Keratinocyte (primary cell): ENCODE measurements around the gene RARRES1.

Source experiments
- EZH2 ChIP-seq: IDR thresholded peaks from one replicate; pipeline ENCODE4 v1.6.1; 2012; ENCODE audit warnings: inconsistent platforms, mild to moderate bottlenecking, low read length, moderate library complexity
- TF ChIP-seq, protein P1 (sequence below), 3 experiments: IDR thresholded peaks in 1 of 3; conservative IDR thresholded peaks in 1 of 3; optimal IDR thresholded peaks in 1 of 3; 2 replicates in 2 of 3; 3 replicates in 1 of 3; pipeline versions ENCODE3 to v1.5.1; 2011; ENCODE audit warnings: low read length in 3 of 3, mild to moderate bottlenecking in 3 of 3, moderate library complexity in 2 of 3, control low read depth in 1 of 3, inconsistent platforms in 1 of 3; ENCODE audit not compliant: insufficient read depth in 2 of 3; ENCODE audit errors: extremely low read depth in 1 of 3

DNA sequence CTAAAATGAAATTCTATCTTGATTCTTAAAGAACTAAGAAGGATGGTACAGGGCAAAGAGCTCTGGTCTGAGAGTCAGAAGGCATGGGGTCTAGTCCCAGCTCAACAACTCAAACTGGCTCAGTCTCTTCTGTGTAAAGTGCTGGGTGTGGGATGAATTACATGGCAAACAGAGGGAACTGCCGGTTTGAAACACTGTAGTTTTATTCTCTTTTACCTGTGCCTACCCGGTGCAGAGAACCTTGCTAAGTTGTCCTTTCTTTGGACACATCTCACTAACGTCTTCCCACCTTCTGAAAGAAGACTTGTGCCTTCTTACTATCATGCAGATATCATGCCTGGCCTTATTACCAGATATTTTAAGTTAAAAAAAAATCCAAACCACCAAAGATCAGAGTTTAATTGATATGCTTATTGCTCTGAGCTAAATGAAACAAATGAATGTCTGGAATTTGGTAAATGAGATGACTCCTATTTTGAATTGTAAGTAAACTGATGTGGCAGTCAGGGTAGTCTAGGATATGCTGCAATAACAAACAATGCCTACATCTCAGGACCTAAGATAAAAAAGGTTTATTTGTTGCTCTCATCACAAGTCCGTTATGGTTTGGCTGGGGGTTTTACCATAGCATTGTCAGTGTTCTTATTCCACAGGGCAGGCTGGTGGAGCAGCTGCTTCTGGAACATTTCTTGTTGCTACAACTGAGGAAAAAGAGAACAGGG, 12.5 kb upstream of the RARRES1 start:
- TF ChIP-seq EZH2: no peak
- TF ChIP-seq, protein P1, sequence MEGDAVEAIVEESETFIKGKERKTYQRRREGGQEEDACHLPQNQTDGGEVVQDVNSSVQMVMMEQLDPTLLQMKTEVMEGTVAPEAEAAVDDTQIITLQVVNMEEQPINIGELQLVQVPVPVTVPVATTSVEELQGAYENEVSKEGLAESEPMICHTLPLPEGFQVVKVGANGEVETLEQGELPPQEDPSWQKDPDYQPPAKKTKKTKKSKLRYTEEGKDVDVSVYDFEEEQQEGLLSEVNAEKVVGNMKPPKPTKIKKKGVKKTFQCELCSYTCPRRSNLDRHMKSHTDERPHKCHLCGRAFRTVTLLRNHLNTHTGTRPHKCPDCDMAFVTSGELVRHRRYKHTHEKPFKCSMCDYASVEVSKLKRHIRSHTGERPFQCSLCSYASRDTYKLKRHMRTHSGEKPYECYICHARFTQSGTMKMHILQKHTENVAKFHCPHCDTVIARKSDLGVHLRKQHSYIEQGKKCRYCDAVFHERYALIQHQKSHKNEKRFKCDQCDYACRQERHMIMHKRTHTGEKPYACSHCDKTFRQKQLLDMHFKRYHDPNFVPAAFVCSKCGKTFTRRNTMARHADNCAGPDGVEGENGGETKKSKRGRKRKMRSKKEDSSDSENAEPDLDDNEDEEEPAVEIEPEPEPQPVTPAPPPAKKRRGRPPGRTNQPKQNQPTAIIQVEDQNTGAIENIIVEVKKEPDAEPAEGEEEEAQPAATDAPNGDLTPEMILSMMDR (optimal IDR thresholded peaks at IDR 0.05 in 1 of 3, IDR thresholded peaks at IDR 0.05 in 1 of 3, conservative IDR thresholded peaks at IDR 0.05 in 1 of 3; ENCODE audit: extremely low read depth in 1 of 3, insufficient read depth in 2 of 3, low read length in 3 of 3): no peak
